Endothelial cell (in vitro differentiated cells): ENCODE results near the gene EAF2. TPM values are rescaled to one million over a fixed set of nuclear protein-coding genes. Genes with fewer than 3 reads are reported as not detected.

Source experiments
- total RNA-seq: library from RNA; stranded (reverse); fragmentation: NEBNext Ultra II Directional; extraction: Animal tissue kit (Norgen Biotek cat#: 25700); gene quantifications from one replicate; pipeline ENCODE4 v1.2.1, GENCODE V29; 2021; ENCODE audit not compliant: unreplicated experiment

The EAF2 gene
- total RNA-seq, 1 donor from 2014 or later: 4.0 TPM

Other genes starting within 250 kb of the EAF2 start
- not detected for gene FBXO40, start 241.8 kb upstream of the EAF2 start, total RNA-seq
- gene HCLS1, start 174.3 kb upstream of the EAF2 start, total RNA-seq: 45.8 TPM
- 63.1 TPM for gene GOLGB1, start 85.5 kb upstream of the EAF2 start, total RNA-seq
- gene IQCB1, start 149 bp upstream of the EAF2 start, total RNA-seq: 22.5 TPM
- gene SLC15A2, start 59.2 kb downstream of the EAF2 start, total RNA-seq: 4.9 TPM
- not detected for gene ILDR1, start 187.0 kb downstream of the EAF2 start, total RNA-seq
- gene CD86, start 220.2 kb downstream of the EAF2 start, total RNA-seq: not detected